Mesendoderm (in vitro differentiated cells): Measurements from ENCODE around the gene SDK1.
"Not testable (repeated sequence)": the region's sequence is repeated elsewhere in the genome, so short reads cannot be mapped to it uniquely, and the experiment has no call there.

Experiments
- DNase-seq: peaks from one replicate; pipeline ENCODE4 v3.0.0; 2013
- H2AK5ac ChIP-seq: 2 replicates; pipeline ENCODE4 v1.6.1; 2013; ENCODE audit warnings: low read length, inconsistent platforms
- H2BK120ac ChIP-seq: 2 replicates; pipeline ENCODE4 v1.6.1; 2013; ENCODE audit warnings: low read depth, mild to moderate bottlenecking, low read length, moderate library complexity, mixed read lengths
- H2BK15ac ChIP-seq: replicated peaks from 2 replicates; pipeline ENCODE4 v1.6.1; 2013; ENCODE audit warnings: low read depth, mild to moderate bottlenecking, moderate library complexity
- H2BK5ac ChIP-seq: 2 replicates; pipeline ENCODE4 v1.6.1; 2013; ENCODE audit warnings: low read length, inconsistent platforms
- H3K18ac ChIP-seq: 2 replicates; pipeline ENCODE4 v1.6.1; 2013; ENCODE audit warnings: mild to moderate bottlenecking, low read length, mixed read lengths
- H3K23ac ChIP-seq: one replicate; pipeline ENCODE4 v1.6.1; 2013; ENCODE audit warnings: low read length
- H3K27ac ChIP-seq: 2 replicates; pipeline ENCODE4 v1.5.1; 2013; ENCODE audit warnings: low read depth, mild to moderate bottlenecking, inconsistent platforms, low read length, moderate library complexity
- H3K27me3 ChIP-seq: 2 replicates; pipeline ENCODE4 v1.6.1; 2013; ENCODE audit warnings: low read length, control low read depth, mild to moderate bottlenecking, inconsistent platforms; ENCODE audit not compliant: insufficient read depth, poor library complexity
- H3K36me3 ChIP-seq: 2 replicates; pipeline ENCODE4 v1.6.1; 2013; ENCODE audit warnings: low read length, inconsistent platforms; ENCODE audit not compliant: control insufficient read depth, insufficient read depth
- H3K4ac ChIP-seq: one replicate; pipeline ENCODE4 v1.6.1; 2013; ENCODE audit warnings: low read depth, mild to moderate bottlenecking, low read length, moderate library complexity
- H3K4me1 ChIP-seq: 2 replicates; pipeline ENCODE4 v1.6.1; 2013; ENCODE audit warnings: low read depth, low read length, inconsistent platforms; ENCODE audit not compliant: control insufficient read depth
- H3K4me2 ChIP-seq: 2 replicates; pipeline ENCODE4 v1.6.1; 2013; ENCODE audit warnings: low read length
- H3K4me3 ChIP-seq: 2 replicates; pipeline ENCODE4 v1.5.1; 2013; ENCODE audit warnings: mild to moderate bottlenecking, low read length
- H3K56ac ChIP-seq: one replicate; pipeline ENCODE4 v1.6.1; 2013; ENCODE audit warnings: low read length
- H3K79me1 ChIP-seq: 2 replicates; pipeline ENCODE4 v1.6.1; 2013; ENCODE audit warnings: low read length, inconsistent platforms
- H3K79me2 ChIP-seq: 2 replicates; pipeline ENCODE4 v1.6.1; 2013; ENCODE audit warnings: mild to moderate bottlenecking, low read length; ENCODE audit not compliant: control insufficient read depth, insufficient read depth
- H3K9ac ChIP-seq: 2 replicates; pipeline ENCODE4 v1.6.1; 2013; ENCODE audit warnings: low read length, inconsistent platforms
- H4K5ac ChIP-seq: one replicate; pipeline ENCODE4 v1.6.1; 2013; ENCODE audit warnings: low read length
- H4K8ac ChIP-seq: one replicate; pipeline ENCODE4 v1.6.1; 2013; ENCODE audit warnings: low read depth, mild to moderate bottlenecking, control low read depth, low read length, moderate library complexity
- WGBS: extraction: QIAGEN DNeasy Blood & Tissue Kit; methylation state at CpG from one replicate; pipeline ENCODE4 v1.1.7; 2013; ENCODE audit warnings: low lambda C conversion rate, missing lambda C conversion rate; ENCODE audit not compliant: insufficient coverage; ENCODE audit errors: extremely low coverage; 5-methylcytosine and 5-hydroxymethylcytosine counted together

The SDK1 gene

GRCh38 chr7:3961857-3962503 is 660.9 kb downstream of the SDK1 start:
- H2BK15ac ChIP-seq: no peak overlapping the region
- no peak overlapping the region for H2AK5ac ChIP-seq
- H4K8ac ChIP-seq: no peak overlapping the region
- no peak overlapping the region for H2BK120ac ChIP-seq
- no peaks in the 10 kb centered on the region for H3K4me1 ChIP-seq
- no peak overlapping the region for H3K56ac ChIP-seq
- no peak overlapping the region for H4K5ac ChIP-seq
- no peak overlapping the region for H3K23ac ChIP-seq
- no CpG with 5 or more reads among the region's 14 CpGs for WGBS
- no peaks in the 10 kb centered on the region for H3K27me3 ChIP-seq
- no peak overlapping the region for H3K9ac ChIP-seq
- no peak overlapping the region for H2BK5ac ChIP-seq
- no peak overlapping the region for H3K18ac ChIP-seq
- H3K4ac ChIP-seq: no peak overlapping the region
- H3K79me1 ChIP-seq: no peaks in the 10 kb centered on the region
- H3K4me2 ChIP-seq: no peak overlapping the region
- H3K4me3 ChIP-seq: no peak overlapping the region
- no peak overlapping the region for H3K27ac ChIP-seq
- H3K36me3 ChIP-seq: no peaks in the 10 kb centered on the region
- no peaks in the 10 kb centered on the region for H3K79me2 ChIP-seq
- no peak for DNase-seq

- H3K79me2 ChIP-seq, H3K23ac ChIP-seq, H2BK5ac ChIP-seq, H2BK120ac ChIP-seq, H3K4me1 ChIP-seq, DNase-seq, H4K8ac ChIP-seq, H4K5ac ChIP-seq, H3K18ac ChIP-seq, H3K27ac ChIP-seq, H2BK15ac ChIP-seq, H2AK5ac ChIP-seq, H3K27me3 ChIP-seq, H3K36me3 ChIP-seq, H3K9ac ChIP-seq, H3K4ac ChIP-seq, H3K4me2 ChIP-seq, H3K4me3 ChIP-seq, H3K79me1 ChIP-seq, H3K56ac ChIP-seq: not testable (repeated sequence)
- WGBS: no CpG with 5 or more reads among the region's 11 CpGs
Measured at GRCh38 chr7:3963768-3964167, 662.7 kb downstream of the SDK1 start.

DNA sequence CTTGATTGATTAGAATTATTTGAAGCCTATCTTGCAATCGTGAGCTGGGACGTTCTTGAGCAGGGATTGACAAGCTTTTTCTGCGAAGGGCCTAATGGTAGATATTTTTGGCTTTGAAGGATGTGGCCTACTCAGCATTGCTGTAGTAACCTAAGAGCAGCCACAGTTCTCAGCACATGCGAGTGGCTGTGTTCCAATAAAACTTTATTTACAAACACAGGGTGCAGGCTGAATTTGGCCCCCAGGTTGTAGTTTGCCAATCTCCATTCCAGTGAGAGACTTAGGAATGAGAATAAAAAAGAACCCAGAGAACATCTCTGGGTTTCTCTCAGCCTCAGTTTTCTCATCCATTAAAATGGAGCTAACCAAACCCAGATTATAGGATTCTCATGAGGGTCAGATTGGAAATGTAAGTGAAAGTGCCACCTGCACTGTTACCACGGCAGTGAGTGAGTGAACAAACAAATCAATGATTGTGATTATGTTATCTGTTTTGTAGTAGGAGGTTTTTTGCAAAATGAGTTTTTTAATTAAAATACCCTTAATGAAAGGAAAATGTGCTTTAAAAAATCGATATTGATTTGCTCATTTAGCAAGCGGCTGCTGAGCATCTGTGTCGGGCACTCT is 664.0 kb downstream of the SDK1 start:
- H3K9ac ChIP-seq: no peak overlapping the region
- H2BK120ac ChIP-seq: no peak overlapping the region
- H3K27ac ChIP-seq: no peak overlapping the region
- H3K4me3 ChIP-seq: no peak overlapping the region
- H2BK15ac ChIP-seq: no peak overlapping the region
- no peaks in the 10 kb centered on the region for H3K36me3 ChIP-seq
- H2BK5ac ChIP-seq: no peak overlapping the region
- H3K18ac ChIP-seq: no peak overlapping the region
- no peak overlapping the region for H3K23ac ChIP-seq
- H3K4ac ChIP-seq: no peak overlapping the region
- no peak overlapping the region for H2AK5ac ChIP-seq
- no peak overlapping the region for H4K8ac ChIP-seq
- no peak for DNase-seq
- no peak overlapping the region for H3K56ac ChIP-seq
- no peak overlapping the region for H3K4me2 ChIP-seq
- H3K27me3 ChIP-seq: no peaks in the 10 kb centered on the region
- no peak overlapping the region for H4K5ac ChIP-seq
- no peaks in the 10 kb centered on the region for H3K79me1 ChIP-seq
- H3K79me2 ChIP-seq: no peaks in the 10 kb centered on the region
- no CpG with 5 or more reads among the region's 8 CpGs for WGBS
- no peaks in the 10 kb centered on the region for H3K4me1 ChIP-seq

DNA sequence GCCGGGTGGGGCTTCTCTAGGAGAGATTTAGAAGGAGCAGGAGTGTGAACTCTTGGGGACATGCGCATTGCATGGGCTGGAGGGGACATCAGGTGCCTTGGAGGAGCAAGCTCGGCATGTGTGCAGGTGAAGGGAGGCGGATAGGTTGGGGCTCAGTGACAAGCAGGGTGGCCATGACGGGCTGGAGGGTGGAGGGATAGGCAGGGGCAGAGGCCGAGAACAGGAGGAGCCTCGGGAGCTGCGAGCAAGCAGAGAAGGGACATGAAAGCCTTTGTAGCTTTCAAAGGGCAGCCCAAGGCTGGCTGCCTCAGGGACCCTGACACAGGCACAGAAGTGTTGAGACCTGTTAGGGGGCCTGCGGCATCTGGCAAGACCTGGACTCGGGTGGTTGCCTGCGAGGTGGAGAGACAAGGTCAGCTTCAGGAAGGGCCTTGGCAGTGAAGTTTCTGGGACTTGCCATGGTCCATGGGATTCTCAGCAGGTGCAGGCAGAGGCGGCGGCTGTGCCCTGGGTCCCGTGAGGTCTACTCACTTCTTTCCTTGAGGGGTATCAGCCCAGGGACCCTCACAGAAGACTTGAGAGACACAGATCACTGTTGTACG is 664.8 kb downstream of the SDK1 start:
- Histone ChIP-seq H3K4me3 (no peak overlapping the region), H3K27me3 (no peaks in the 10 kb centered on the region), H3K27ac (no peak overlapping the region), H2BK5ac (no peak overlapping the region), H3K79me1 (no peaks in the 10 kb centered on the region), H3K4ac (no peak overlapping the region), H3K56ac (no peak overlapping the region), H3K23ac (no peak overlapping the region), H3K36me3 (no peaks in the 10 kb centered on the region), H3K79me2 (no peaks in the 10 kb centered on the region), H2BK15ac (no peak overlapping the region), H4K5ac (no peak overlapping the region), H4K8ac (no peak overlapping the region), H3K4me1 (no peaks in the 10 kb centered on the region), H2BK120ac (no peak overlapping the region), H2AK5ac (no peak overlapping the region), H3K18ac (no peak overlapping the region), H3K9ac (no peak overlapping the region), H3K4me2 (no peak overlapping the region)
- WGBS: no CpG with 5 or more reads among the region's 15 CpGs
- DNase-seq: no peak

- Histone ChIP-seq H3K4me1 (no peaks in the 10 kb centered on the region), H3K4me3 (no peak overlapping the region), H3K36me3 (no peaks in the 10 kb centered on the region), H2AK5ac (no peak overlapping the region), H4K8ac (no peak overlapping the region), H3K56ac (no peak overlapping the region), H2BK15ac (no peak overlapping the region), H3K9ac (no peak overlapping the region), H3K27me3 (no peaks in the 10 kb centered on the region), H3K23ac (no peak overlapping the region), H3K27ac (no peak overlapping the region), H3K4me2 (no peak overlapping the region), H2BK5ac (no peak overlapping the region), H3K79me1 (no peaks in the 10 kb centered on the region), H3K79me2 (no peaks in the 10 kb centered on the region), H4K5ac (no peak overlapping the region), H3K4ac (no peak overlapping the region), H3K18ac (no peak overlapping the region), H2BK120ac (no peak overlapping the region)
- DNase-seq: no peak
- no CpG with 5 or more reads among the region's 4 CpGs for WGBS
Measured at GRCh38 chr7:3968234-3968633, 667.2 kb downstream of the SDK1 start.
